Colon (tissue), 2 donors: ENCODE results near the gene CRCP.
"Not testable (repeated sequence)": the region's sequence is repeated elsewhere in the genome, so short reads cannot be mapped to it uniquely, and the experiment has no call there.

Experiments
- FAIRE-seq: peaks from 2 replicates; lab custom pipeline; 2012; peaks lifted over from hg19 to GRCh38; lab: Jason Lieb, UNC
- donor health status: control.
- donor health status: control.

Gene CRCP

DNA sequence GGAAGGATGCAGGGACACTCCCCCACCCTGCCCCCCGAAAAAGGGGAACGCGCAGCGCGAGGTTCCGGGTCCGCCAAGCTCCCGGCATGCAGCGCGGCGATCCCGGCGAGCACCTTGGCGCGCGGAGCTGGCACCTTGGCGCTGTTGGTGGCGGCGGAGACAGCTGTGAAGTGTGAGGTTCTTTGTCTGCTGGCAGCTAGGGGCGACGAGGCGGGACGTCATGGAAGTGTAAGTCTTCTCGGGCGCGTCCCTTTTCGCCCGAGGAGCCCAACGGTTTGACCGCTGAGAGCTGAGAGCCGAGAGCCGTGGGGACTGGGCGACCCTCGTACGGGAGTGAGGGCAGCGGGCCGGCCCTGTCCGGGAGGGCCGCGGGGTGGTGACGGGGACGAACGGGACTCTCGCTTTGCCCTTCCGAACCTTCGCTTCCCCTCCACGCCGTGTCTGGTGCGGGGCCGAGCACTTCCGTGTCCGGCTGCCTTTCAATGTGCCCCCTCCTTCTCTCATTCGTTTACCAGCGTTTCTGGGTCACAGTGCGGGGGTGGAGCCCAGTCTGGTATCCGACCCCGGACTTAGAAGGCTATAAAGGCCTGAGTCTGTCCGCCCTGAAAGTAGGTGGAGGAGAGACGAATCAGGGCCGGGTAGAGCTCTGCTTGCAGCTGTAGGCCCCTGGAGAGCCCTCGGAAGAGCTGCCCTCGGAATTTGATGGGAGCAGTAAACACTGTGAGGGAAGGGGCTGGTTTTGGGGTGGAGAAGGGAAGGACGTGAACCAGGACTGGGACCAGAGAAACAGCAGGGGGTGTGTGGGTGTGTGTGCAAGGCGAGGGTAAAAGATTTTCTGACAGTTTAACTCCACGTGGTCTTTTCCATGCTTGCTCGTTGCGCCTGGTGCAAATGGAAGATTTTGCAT, at the start of gene CRCP:
Gene CRCP, plus strand, starts transcription at position 105 of the 907 bp plus-strand sequence. Its CDS starts 116 bp downstream, at position 221.
- no peak for FAIRE-seq

DNA sequence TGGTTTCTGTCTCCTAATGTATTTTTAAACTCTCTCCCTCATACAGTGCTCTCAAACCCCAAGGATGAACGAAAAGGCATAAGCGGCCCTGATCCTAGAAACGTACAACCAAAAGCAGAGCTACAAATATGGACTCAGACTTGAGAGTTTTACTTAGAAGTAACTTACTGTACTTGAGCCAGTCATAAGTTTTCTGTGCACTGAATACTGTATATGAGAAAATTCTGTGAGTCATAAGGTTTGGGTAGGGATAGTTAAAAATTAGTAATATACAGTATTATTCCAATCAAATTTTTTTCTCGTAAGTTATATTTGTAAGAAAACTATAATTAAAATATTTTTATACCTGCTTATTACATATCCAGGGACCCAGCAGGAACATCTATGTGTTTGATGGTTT, 44.9 kb upstream of the CRCP start:
- no peak for FAIRE-seq

DNA sequence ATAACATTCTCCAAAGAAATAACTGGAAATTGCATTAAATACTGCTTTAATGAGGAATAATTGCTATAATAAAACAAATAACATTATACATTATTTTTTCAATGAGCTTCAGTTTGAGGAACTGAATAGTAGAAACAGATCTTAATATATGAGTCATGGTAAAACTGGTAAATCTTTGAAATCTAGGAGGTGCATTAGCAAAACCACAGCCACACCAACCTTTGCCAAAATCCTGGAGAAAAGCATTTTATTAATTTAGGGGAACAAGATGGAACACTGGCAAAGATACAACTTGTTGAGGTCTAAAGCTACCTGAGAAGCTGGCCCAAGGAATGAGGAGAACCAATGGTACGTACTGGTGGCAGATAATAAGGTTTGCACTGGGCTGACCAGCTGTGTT, 44.4 kb upstream of the CRCP start:
- FAIRE-seq: no peak

DNA sequence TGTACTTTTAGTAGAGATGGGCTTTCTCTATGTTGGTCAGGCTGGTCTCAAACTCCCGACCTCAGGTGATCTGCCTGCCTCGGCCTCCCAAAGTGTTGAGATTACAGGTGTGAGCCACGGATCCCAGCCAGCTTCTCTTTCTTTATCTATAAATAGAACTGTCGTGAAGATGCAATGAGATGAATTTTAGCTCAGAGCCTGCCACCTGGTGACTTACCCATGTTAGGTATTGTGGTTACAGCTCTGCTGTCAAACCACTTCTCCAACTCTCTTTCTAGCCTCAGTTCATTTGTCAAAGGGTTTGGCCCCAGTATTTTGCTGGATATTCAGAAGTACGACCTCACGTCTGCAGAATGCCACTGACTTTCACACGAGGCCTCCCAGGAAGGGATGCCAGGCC, 42.4 kb upstream of the CRCP start:
- not testable (repeated sequence) for FAIRE-seq

DNA sequence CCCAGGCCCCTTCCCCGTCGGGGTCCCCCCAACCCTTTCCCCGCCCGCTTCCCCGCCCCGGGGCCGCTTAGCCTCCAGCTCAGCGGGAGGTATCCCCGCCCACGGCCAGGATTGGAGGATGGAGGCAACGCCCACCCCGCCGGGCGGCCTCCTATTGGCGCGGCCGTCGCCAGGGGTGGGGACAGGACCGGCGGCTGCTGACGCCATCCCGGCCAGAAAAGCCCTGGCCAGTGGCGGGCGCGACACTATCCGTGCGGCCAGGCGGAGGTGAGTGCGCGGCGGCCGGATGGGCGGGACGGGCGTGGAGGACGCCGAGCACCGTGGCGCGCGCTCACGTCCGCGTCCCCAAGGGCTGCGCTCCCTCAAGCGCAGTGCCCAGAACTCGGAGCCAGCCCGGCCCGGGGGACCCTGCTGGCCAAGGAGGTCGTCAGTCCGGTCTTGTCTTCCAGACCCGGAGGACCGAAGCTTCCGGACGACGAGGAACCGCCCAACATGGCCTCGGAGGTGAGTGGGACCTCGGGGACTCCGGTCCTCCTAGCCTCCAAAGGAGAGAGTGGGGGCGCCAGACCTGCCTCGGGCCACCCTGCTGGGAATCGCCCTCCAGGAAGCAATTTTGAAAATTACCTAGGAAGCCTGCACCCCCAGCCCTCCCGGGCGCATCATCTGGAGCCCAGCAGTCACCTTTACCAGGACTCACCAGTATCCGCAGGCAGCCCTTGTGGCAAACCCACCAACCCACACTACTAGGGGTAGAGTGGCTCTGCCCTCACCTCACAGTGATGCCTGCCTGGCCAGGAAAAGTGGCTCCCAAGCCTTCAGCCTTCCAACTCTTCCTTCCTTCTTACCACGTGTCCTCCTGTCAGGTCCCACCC, 38.8 kb upstream of the CRCP start, which contains the start of gene ASL:
Gene ASL, plus strand, starts transcription at position 230 of the 872 bp plus-strand sequence. Its CDS starts 263 bp downstream, at position 493.
- no peak for FAIRE-seq

DNA sequence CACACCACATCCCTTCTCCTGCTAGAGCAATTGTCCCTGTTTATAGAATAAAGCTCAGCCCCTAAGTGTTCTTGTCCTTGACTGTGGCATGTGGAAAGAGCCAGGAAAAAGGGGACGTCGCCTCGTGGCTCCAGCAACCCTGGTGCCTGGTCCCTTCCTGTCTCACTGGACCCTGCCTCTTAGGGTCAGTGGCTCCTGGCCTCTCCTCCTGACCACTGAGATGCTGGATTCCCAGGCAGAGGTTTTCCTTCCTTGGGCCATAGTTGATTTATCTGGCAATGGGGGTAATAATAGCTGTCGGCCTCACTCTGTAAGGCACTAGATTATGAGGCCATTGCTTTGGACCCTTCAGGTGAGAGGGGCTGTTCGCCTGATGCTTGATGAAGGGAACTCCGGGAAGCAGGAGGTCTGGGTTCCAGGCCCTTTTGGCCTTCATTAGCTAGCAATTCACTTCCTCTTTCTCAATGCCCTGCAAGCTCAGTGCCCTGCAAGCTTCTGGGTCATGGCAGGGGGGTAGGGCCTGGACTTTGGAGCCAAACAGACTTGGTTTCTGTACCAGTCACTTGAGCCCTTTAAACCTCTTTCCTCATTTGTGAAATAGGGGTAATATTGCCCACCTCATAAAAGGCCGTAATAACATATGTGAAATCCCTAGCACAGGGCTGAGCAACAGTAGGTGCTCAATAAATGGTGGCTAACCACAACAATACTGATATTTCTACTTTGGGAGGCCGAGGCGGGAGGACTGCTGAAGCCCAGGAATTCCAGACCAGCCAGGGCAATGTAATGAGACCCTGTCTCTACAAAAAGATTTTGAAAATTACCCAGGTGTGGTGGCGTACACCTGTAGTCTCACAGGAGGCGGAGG, 38.0 kb upstream of the CRCP start:
- FAIRE-seq: no peak

DNA sequence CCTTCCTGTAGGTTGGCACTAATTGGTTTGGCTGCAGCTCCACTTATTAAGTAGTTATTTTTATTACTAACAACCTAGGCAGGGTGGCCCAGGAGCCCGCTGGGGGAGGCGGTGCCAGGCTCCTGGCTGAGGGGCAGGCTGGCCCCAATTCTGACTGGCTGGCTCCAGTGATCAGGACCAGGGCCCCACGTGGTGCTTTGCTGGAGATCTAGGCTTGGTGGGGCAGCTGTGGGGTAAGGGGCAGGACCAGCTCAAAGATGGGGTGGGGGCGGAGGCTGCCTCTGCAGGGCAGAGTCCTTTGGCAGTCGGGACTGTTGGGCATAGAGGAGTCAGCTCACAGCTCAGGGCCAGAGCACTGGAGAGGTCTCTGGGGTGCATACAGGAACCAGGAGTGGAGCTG, 36.6 kb upstream of the CRCP start:
- no peak for FAIRE-seq

DNA sequence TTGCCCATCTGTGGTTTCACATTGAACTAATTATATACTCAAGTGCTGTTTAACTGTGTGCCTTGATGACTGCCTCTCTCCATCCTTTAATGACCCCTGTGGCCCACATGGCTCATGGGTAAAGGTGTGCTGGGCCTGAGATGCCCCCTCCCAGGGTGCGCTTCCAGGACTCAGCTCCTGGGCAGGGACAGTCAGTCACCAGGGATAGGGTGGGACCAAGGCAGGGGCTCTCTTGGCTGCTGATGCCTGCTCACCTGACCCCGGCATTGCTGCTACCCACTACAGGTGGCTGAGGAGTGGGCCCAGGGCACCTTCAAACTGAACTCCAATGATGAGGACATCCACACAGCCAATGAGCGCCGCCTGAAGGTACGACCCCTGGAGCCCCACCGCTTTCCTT, 32.6 kb upstream of the CRCP start:
- no peak for FAIRE-seq

DNA sequence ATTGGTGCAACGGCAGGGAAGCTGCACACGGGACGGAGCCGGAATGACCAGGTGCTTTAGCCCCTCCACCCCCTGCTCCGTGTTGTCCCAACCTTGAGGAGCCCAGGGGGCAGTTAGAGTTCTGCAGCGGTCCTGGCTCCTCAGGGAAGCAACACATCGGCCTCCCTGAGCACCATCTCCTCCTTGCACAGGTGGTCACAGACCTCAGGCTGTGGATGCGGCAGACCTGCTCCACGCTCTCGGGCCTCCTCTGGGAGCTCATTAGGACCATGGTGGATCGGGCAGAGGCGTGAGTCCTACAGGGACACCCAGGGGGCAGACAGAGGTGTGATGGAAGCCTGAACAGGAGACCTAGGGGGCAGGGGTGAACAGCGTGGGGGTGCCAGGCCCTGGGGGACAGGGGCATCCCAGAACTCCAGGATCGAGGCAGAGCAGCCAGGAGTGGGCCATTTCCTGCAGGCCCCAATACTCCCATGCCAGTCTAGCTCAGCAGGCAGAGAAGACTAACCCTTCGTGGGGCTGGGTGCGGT, 31.7 kb upstream of the CRCP start:
- FAIRE-seq: no peak

DNA sequence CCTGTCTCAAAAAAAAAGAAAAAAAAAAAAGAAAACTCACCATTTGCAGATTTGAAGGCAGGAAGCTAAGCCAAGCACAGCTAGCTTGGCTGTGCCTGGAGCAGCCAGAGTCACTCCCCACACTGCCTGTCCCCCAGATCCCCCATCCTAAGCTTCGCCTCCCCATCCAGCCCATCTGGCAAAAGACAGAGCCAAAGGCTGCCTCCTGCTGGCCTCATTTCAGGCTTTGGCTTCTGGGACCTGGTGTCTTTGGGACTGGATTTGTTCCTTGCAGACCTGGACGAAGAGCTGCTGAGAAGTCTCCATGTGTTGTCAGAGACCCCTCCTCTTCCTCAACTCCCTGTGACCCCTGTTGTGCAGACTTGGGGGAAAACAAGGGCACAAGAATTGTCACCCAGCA, 31.0 kb upstream of the CRCP start:
- no peak for FAIRE-seq

DNA sequence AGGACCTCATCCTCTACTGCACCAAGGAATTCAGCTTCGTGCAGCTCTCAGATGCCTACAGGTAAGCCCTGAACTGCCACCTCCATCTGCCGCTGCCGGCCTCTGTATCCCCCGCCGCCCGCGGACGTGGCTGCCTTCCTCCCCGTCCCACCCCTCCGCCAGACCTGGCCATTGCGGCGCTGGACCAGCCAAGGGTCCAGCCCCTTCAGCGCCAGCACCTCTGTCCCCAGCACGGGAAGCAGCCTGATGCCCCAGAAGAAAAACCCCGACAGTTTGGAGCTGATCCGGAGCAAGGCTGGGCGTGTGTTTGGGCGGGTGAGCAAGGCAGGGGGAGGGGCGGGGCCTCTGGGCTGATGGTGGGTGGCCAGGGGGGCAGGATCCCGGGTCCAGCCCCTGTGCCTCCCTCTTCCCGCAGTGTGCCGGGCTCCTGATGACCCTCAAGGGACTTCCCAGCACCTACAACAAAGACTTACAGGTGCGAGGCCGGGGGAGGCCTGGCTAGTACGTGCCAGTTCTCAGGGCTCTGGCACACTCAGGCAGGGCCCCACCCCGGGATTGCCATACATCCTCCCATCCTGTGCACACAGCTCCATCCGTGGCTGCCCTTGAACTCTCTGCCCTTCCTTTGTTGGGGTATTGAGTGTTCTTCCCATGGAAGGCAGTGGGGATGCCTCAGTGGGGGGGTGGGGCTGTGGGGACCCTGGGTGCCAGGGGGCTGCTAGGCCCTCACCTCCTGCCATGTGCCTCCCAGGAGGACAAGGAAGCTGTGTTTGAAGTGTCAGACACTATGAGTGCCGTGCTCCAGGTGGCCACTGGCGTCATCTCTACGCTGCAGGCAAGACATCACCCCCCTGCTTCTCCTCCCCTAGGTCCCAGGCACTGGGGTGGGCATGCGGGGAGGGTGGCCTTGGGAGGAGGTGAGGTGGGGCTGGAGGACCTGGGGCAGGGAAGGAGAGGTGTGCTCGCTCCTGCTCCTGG, 25.5 kb upstream of the CRCP start:
- FAIRE-seq: no peak

DNA sequence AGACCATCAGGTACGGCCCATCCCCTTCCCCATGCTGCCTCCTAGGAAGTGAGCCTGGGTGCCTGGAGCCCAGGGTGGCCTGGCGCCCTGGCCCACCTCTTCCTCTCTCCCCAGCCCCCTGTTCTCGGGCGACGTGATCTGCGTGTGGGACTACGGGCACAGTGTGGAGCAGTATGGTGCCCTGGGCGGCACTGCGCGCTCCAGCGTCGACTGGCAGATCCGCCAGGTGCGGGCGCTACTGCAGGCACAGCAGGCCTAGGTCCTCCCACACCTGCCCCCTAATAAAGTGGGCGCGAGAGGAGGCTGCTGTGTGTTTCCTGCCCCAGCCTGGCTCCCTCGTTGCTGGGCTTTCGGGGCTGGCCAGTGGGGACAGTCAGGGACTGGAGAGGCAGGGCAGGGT, 22.0 kb upstream of the CRCP start:
- no peak for FAIRE-seq

DNA sequence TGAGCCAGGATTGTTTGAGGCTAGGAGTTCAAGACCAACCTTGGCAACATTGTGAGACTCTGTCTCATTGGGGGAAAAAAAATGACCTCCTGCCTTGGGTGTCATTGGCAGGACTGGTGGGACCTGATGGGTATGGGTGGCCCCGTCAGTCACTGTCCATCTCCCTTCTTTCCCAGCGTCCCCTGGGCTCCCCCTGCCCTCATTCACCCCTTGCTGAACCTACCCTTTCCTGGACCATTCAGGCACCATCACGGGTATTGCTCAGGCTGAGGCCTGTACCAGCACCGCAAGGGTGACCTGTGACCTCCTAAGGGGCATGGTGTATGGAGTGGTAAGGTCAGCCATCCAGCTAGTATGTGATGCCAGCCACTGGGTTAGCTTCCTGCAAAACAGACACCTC, 19.6 kb upstream of the CRCP start:
- no peak for FAIRE-seq

DNA sequence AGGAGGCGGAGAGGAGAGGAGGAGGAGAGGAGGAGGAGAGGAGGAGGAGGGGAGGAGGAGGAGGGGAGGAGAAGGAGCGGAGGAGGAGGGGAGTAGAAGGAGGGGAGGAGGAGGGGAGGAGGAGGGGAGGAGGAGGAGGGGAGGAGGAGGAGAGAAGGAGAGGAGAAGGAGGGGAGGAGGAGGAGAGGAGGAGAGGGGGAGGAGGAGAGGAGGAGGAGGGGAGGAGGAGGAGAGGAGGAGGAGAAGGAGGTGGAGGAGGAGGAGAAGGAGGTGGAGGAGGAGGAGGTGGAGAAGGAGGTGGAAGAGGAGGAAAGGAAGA, 15.5 kb upstream of the CRCP start:
- no peak for FAIRE-seq

DNA sequence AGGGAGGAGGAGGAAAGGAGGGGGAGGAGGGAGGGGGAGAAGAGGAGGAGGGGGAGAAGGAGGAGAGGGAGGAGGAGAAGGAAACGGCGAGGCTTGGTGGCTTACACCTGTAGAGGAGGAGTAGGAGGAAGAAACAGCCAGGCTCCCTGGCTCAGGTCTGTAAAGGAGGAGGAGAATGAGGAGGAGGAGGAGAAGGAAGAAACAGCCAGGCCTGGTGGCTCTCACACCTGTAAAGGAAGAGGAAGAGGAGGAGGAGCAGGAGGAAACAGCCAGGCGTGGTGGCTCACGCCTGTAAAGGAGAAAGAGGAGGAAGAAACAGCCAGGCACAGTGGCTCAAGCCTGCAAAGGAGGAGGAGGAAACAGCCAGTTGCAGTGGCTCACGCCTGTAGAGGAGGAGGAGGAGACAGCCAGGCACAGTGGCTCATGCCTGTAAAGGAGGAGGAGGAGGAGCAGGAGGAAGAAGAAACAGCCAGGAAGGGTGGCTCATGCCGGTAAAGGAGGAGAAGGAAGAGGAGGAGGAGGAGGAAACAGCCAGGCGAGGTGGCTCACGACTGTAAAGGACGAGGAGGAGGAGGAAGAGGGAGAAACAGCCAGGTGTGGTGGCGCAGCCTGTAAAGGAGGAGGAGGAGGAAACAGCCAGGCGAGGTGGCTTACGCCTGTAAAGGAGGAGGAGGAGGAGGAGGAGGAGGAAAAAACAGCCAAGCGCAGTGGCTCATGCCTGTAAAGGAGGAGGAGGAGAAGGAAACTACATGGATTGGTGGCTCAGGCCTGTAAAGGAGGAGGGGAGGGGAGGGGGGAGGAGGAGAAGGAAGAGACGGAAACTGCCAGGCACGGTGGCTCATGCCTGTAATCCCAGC, 14.9 kb upstream of the CRCP start:
- no peak for FAIRE-seq

DNA sequence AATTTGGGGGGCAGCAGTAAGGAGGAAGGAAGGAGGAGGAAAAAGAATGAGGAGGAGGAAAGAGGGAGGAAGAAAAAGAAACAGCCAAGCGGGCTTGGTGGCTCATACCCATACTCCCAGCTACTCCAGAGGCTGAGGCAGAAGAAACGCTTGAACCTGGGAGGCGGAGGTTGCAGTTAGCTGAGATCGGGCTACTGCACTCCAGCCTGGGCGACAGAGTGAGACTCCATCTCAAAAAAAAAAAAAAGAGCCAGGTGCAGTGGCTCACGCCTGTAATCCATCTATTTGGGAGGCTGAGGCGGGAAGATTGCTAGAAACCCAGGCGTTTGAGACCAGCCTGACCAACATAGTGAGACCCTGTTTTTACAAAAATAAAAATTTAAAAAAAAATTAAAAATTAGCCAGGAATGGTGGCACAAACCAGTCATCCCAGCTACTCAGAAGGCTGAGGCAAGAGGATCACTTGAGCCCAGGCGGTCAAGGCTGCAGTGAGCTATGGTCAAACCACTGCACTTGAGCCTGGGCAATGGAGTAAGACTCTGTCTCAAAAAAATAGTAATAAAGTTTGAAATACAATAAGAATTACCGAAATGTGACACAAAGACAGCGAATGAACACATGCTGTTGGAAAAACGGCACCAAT, 14.1 kb upstream of the CRCP start:
- FAIRE-seq: no peak

DNA sequence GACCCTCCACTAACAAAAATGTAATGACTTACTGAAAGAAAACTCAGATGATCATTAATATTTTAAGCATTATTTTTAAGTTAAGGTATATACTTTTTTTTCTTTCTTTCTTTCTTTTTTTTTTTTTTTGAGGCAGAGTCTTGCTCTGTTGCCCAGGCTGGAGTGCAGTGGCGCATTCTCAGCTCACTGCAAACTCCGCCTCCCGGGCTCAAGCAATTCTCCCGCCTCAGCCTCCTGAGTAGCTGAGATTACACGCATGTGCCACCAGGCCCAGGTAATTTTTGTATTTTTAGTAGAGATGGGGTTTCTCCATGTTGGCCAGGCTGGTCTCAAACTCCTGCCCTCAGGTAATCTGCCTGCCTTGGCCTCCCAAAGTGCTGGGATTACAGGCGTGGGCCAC, 12.5 kb upstream of the CRCP start:
- FAIRE-seq: not testable (repeated sequence)

DNA sequence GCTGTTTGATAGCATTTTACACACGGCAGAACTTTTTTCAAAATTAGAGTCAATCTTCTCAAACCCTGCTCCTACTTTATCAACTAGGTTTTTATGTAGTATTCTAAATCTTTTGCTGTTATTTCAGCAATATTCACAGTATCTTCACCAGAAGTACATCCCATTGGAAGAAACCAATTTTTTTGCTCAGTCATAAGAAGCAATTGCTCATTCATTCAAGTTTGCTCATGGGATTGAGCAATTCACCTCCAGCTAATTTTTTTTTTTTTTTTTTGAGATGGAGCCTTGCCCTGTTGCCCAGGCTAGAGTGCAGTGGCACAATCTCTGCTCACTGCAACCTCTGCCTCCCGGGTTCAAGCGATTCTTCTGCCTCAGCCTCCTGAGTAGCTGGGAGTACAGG, 10.7 kb upstream of the CRCP start:
- FAIRE-seq: not testable (repeated sequence)

DNA sequence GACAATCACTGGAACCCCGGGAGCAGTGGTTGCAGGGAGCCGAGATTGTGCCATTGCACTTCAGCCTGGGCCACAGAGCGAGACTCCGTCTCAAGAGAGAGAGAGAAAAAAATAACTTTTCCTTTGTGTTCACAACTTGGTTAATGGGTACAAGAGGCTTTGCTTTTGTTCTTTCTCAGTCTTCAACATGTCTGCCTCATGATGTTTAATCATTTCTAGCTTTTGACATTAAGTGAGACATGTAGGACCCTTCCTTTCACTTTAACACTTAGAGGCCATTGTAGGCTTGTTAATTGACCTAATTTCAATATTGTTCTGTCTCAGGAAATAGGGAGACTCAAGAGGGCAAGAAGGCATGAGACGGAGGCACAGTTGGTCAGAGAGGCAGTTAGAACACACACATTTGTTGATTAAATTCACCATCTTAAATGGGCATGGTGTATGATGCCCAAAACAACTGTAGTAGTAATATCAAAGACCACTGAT, 9.3 kb upstream of the CRCP start:
- no peak for FAIRE-seq
